K562 (cell line): Measurements from ENCODE around the gene EZH1. TPM values are rescaled to one million over a fixed set of nuclear protein-coding genes. Genes with fewer than 3 reads are reported as not detected.

Experiments
- AFF4 ChIP-seq: sonication (generic); formaldehyde crosslinking; IDR thresholded peaks from 2 replicates; pipeline ENCODE4 v1.8.0; 2023; ENCODE audit warnings: mild to moderate bottlenecking, missing genetic modification reagents
- CREB3L1 ChIP-seq: fragments of 450-650 bp; IDR thresholded peaks from 2 replicates; pipeline ENCODE4 v1.6.1; 2014; ENCODE audit warnings: low read depth, mild to moderate bottlenecking, moderate library complexity, borderline replicate concordance
- EP400 ChIP-seq: fragments of 450-650 bp; IDR thresholded peaks from 2 replicates; pipeline ENCODE4 v1.6.1; 2017; ENCODE audit warnings: antibody characterized with exemption, mild to moderate bottlenecking, moderate library complexity
- LCOR ChIP-seq: sonication (generic); formaldehyde crosslinking; IDR thresholded peaks from 2 replicates; pipeline ENCODE4 v1.8.0; 2022; ENCODE audit warnings: mild to moderate bottlenecking, missing genetic modification reagents
- MAZ ChIP-seq, 2 experiments: fragments of 450-650 bp in 1 of 2; sonication (generic) in 1 of 2; formaldehyde crosslinking; IDR thresholded peaks in 1 of 2; conservative IDR thresholded peaks in 1 of 2; 2 replicates each; pipeline versions ENCODE4 v1.4.0 to v1.5.0; 2020; ENCODE audit warnings: mild to moderate bottlenecking in 1 of 2, missing genetic modification reagents in 1 of 2
- PHF8 ChIP-seq: fragments of 200-600 bp; sonication (generic); IDR thresholded peaks from 2 replicates; pipeline ENCODE4 v1.6.1; 2012; ENCODE audit warnings: mixed run types, mild to moderate bottlenecking, inconsistent platforms, low read length, moderate library complexity, borderline replicate concordance
- TAF1 ChIP-seq: IDR thresholded peaks from 2 replicates; pipeline ENCODE4 v1.6.1; 2011; ENCODE audit warnings: mild to moderate bottlenecking, low read length, moderate library complexity; ENCODE audit not compliant: insufficient read depth, control insufficient read depth, severe bottlenecking; ENCODE audit errors: extremely low read depth
- USF2 ChIP-seq: sonication (generic); formaldehyde crosslinking; IDR thresholded peaks from 2 replicates; pipeline ENCODE4 v1.5.0; 2020; ENCODE audit warnings: missing genetic modification reagents
- ZBTB11 ChIP-seq, 3 experiments: fragments of 200-800 bp in 1 of 3; fragments of 250-450 bp in 1 of 3; fragments of 450-650 bp in 1 of 3; sonication (Bioruptor Pico) in 1 of 3; sonication (Bioruptor generic) in 1 of 3; formaldehyde crosslinking in 1 of 3; IDR thresholded peaks; 2 replicates each; pipeline versions ENCODE4 v1.6.1 to v1.8.0; 2016 to 2022; ENCODE audit warnings: mild to moderate bottlenecking in 2 of 3, missing genetic modification characterization in 2 of 3, missing compliant biosample characterization in 1 of 3, moderate library complexity in 1 of 3
- ZNF134 ChIP-seq: fragments of 250-450 bp; sonication (Bioruptor Pico); conservative IDR thresholded peaks from 2 replicates; pipeline ENCODE4 v1.4.0; 2020
- polyA plus RNA-seq, 8 experiments: library from polyadenylated mRNA; depleted of rRNA in 4 of 8; stranded (reverse) in 5 of 8; unstranded in 3 of 8; fragments of >200 nt; fragmentation: Nextera tagmentation in 2 of 8; fragmentation: Illumina TruSeq in 1 of 8; extraction: Ambion mirVana in 2 of 8; extraction: Trizol in 1 of 8; gene quantifications; 2 replicates each; pipeline versions ENCODE4 v1.2.1 to v1.2.3, GENCODE V29; 2011 to 2014; ENCODE audit warnings: inconsistent platforms in 1 of 8, missing spikeins in 1 of 8
- total RNA-seq, 7 experiments: library from RNA; depleted of rRNA in 6 of 7; stranded (reverse); fragments of >200 nt in 6 of 7; fragmentation: Illumina TruSeq in 2 of 7; extraction: Trizol in 2 of 7; gene quantifications; 2 replicates each; pipeline versions ENCODE4 v1.2.1 to v1.2.3, GENCODE V29; 2011 to 2021; ENCODE audit warnings: low replicate concordance in 1 of 7

The EZH1 gene
- total and polyA plus RNA-seq, 9 of the 15 experiments (the other 6 are each of a cell fraction or from before 2014, with no cell fraction given), result 8.6 to 40.8 (median 22.9) TPM

GRCh38 chr17:42744806-42745617 is at the start of gene EZH1 (continued):
- TF ChIP-seq ZBTB11 (CRISPR knock-in tag; IDR thresholded peaks at IDR 0.05) (peak in 1 of 3 experiments; percentile 44; a peak in 1 of 6 replicates), AFF4 (no peak), TAF1 (peak; percentile 58), CREB3L1 (peak; percentile 80; the same call in 1 of the 2 replicates), MAZ (CRISPR knock-in tag; conservative IDR thresholded peaks at IDR 0.05 in 1 of 2, IDR thresholded peaks at IDR 0.05 in 1 of 2) (peak in 1 of 2 experiments; percentile 93; a peak in 2 of 4 replicates), PHF8 (peak; percentile 66; the same call in 1 of the 2 replicates), LCOR (CRISPR knock-in tag) (peak; percentile 76), USF2 (no peak), EP400 (peak; percentile 29; the same call in 1 of the 2 replicates), ZNF134 (CRISPR knock-in tag) (no peak)
